HepG2 (cell line): ENCODE data around the gene C19orf85. TPM values are rescaled to one million over a fixed set of nuclear protein-coding genes. Genes with fewer than 3 reads are reported as not detected.
A peak's percentile ranks its signal among the peaks of the same experiment; 100 is the strongest.

ENCODE experiments used
- BCLAF1 ChIP-seq: fragments of 450-650 bp; IDR thresholded peaks from 2 replicates; pipeline ENCODE4 v1.6.1; 2017; ENCODE audit warnings: mild to moderate bottlenecking
- HBP1 ChIP-seq: IDR thresholded peaks from 2 replicates; pipeline ENCODE4 v1.6.1; 2016; ENCODE audit warnings: low read depth, control low read depth
- KMT2B ChIP-seq: IDR thresholded peaks from 2 replicates; pipeline ENCODE4 v1.6.1; 2016; ENCODE audit warnings: missing genetic modification reagents, missing compliant biosample characterization
- NFYB ChIP-seq: sonication (generic); formaldehyde crosslinking; IDR thresholded peaks from 2 replicates; pipeline ENCODE4 v1.4.0; 2020; ENCODE audit warnings: missing genetic modification reagents
- RFXAP ChIP-seq: sonication (generic); formaldehyde crosslinking; IDR thresholded peaks from 2 replicates; pipeline ENCODE4 v1.4.0; 2020; ENCODE audit warnings: missing genetic modification reagents, borderline replicate concordance
- TAF15 ChIP-seq: fragments of 200-400 bp; formaldehyde crosslinking; IDR thresholded peaks from one replicate; pipeline ENCODE4 v1.6.1; 2018; ENCODE audit warnings: mild to moderate bottlenecking, low read depth, low read length; ENCODE audit not compliant: poor library complexity, severe bottlenecking
- TFAP4 ChIP-seq: sonication (generic); IDR thresholded peaks from 2 replicates; pipeline ENCODE4 v1.6.1; 2016; ENCODE audit warnings: low read depth, borderline replicate concordance
- TOPORS ChIP-seq: sonication (generic); formaldehyde crosslinking; IDR thresholded peaks from 2 replicates; pipeline ENCODE4 v1.8.0; 2023; ENCODE audit warnings: mild to moderate bottlenecking, missing genetic modification reagents
- YEATS2 ChIP-seq: sonication (generic); formaldehyde crosslinking; IDR thresholded peaks from 2 replicates; pipeline ENCODE4 v1.4.0; 2020; ENCODE audit warnings: missing genetic modification reagents, borderline replicate concordance
- ZGPAT ChIP-seq: IDR thresholded peaks from 2 replicates; pipeline ENCODE4 v1.6.1; 2016; ENCODE audit warnings: mild to moderate bottlenecking
- ZNF142 ChIP-seq: sonication (generic); formaldehyde crosslinking; IDR thresholded peaks from 2 replicates; pipeline ENCODE4 v1.4.0; 2020; ENCODE audit warnings: missing genetic modification reagents
- ZNF280B ChIP-seq: sonication (generic); formaldehyde crosslinking; IDR thresholded peaks from 2 replicates; pipeline ENCODE4 v1.5.0; 2020; ENCODE audit warnings: missing genetic modification reagents, mild to moderate bottlenecking, borderline replicate concordance
- ZNF580 ChIP-seq: IDR thresholded peaks from 2 replicates; pipeline ENCODE4 v1.6.1; 2016; ENCODE audit warnings: low read depth, borderline replicate concordance
- polyA plus RNA-seq, 8 experiments: library from polyadenylated mRNA; depleted of rRNA in 3 of 8; stranded (reverse) in 7 of 8; unstranded in 1 of 8; fragments of >200 nt; fragmentation: Illumina TruSeq in 4 of 8; extraction: Trizol in 4 of 8; gene quantifications; 2 replicates each; pipeline versions ENCODE4 v1.2.1 to v1.2.3, GENCODE V29; 2011 to 2016; ENCODE audit warnings: low read depth in 4 of 8, missing spikeins in 1 of 8, mixed read lengths in 1 of 8; ENCODE audit not compliant: insufficient read depth in 1 of 8
- total RNA-seq, 5 experiments: library from RNA; depleted of rRNA; stranded (reverse); fragments of >200 nt; fragmentation: Illumina TruSeq; extraction: Trizol; gene quantifications; 2 replicates each; pipeline ENCODE4 v1.2.3, GENCODE V29; 2016; ENCODE audit warnings: low read depth in 1 of 5

C19orf85 gene
- total and polyA plus RNA-seq, 2 of the 13 experiments (the other 11 are each of a cell fraction or from before 2014, with no cell fraction given) = not detected

GRCh38 chr19:55503502-55504251 lies 39.1 kb upstream of the C19orf85 start (continued):
- TF ChIP-seq ZNF580 (CRISPR knock-in tag) = no peak
- peak; percentile 100 for TF ChIP-seq RFXAP (CRISPR knock-in tag)
- peak; percentile 82; the same call in 1 of the 2 replicates for TF ChIP-seq ZNF280B (CRISPR knock-in tag)
- peak; percentile 91 for TF ChIP-seq NFYB (CRISPR knock-in tag)
- no peak for TF ChIP-seq HBP1
- no peak for TF ChIP-seq BCLAF1
- 0 out of 2 replicates have a peak, but pooled peaks have one; percentile 42 for TF ChIP-seq ZGPAT (CRISPR knock-in tag)
- no peak for TF ChIP-seq TFAP4
- peak; percentile 36; the same call in 1 of the 2 replicates for TF ChIP-seq YEATS2 (CRISPR knock-in tag)
- no peak for TF ChIP-seq TOPORS (CRISPR knock-in tag)
- TF ChIP-seq TAF15 = no peak
- no peak for TF ChIP-seq KMT2B (CRISPR knock-in tag)
- 0 out of 2 replicates have a peak, but pooled peaks have one; percentile 38 for TF ChIP-seq ZNF142 (CRISPR knock-in tag)
